Keratinocyte (primary cell): ENCODE measurements around the gene SLC22A3. TPM values are rescaled to one million over a fixed set of nuclear protein-coding genes. Genes with fewer than 3 reads are reported as not detected.

Experiments used
- DNase-seq: peaks from one replicate; pipeline ENCODE4 v3.0.0-alpha.2; 2011; ENCODE audit warnings: low read depth, missing footprints, low spot score
- FAIRE-seq: peaks from 2 replicates; lab custom pipeline; 2011; peaks lifted over from hg19 to GRCh38; lab: Jason Lieb, UNC
- H2AFZ ChIP-seq: 2 replicates; pipeline ENCODE4 v1.6.0; 2012; ENCODE audit warnings: low read length, control low read depth, inconsistent platforms; ENCODE audit not compliant: control insufficient read depth
- H3K27ac ChIP-seq: 2 replicates; pipeline ENCODE4 v1.5.1; 2011; ENCODE audit warnings: low read length; ENCODE audit not compliant: control insufficient read depth, insufficient read depth
- H3K27me3 ChIP-seq: 3 replicates; pipeline ENCODE4 v1.6.0; 2011; ENCODE audit warnings: low read length; ENCODE audit not compliant: control insufficient read depth, insufficient read depth; ENCODE audit errors: extremely low read depth
- H3K36me3 ChIP-seq, 2 experiments: 2 replicates in 1 of 2; 3 replicates in 1 of 2; pipeline ENCODE4 v1.5.1; 2011; ENCODE audit warnings: low read length in 2 of 2, mild to moderate bottlenecking in 1 of 2; ENCODE audit not compliant: control insufficient read depth in 2 of 2, insufficient read depth in 2 of 2; ENCODE audit errors: extremely low read depth in 1 of 2
- H3K4me1 ChIP-seq: 3 replicates; pipeline ENCODE4 v1.5.1; 2011; ENCODE audit warnings: low read length; ENCODE audit not compliant: control insufficient read depth, insufficient read depth; ENCODE audit errors: extremely low read depth
- H3K4me2 ChIP-seq: 3 replicates; pipeline ENCODE4 v1.6.0; 2011; ENCODE audit warnings: low read depth, low read length; ENCODE audit not compliant: control insufficient read depth, insufficient read depth; ENCODE audit errors: extremely low read depth
- H3K4me3 ChIP-seq, 3 experiments: fragments of 200-600 bp in 1 of 3; sonication (generic) in 1 of 3; 2 replicates in 2 of 3; 3 replicates in 1 of 3; pipeline ENCODE4 v1.5.1; 2011 to 2016; ENCODE audit warnings: low read length in 3 of 3, mild to moderate bottlenecking in 3 of 3, control low read depth in 2 of 3, inconsistent platforms in 1 of 3, low read depth in 1 of 3, mixed read lengths in 1 of 3, mixed run types in 1 of 3, moderate library complexity in 1 of 3; ENCODE audit not compliant: control insufficient read depth in 2 of 3, insufficient read depth in 2 of 3; ENCODE audit errors: extremely low read depth in 1 of 3
- H3K79me2 ChIP-seq: 2 replicates; pipeline ENCODE4 v1.6.0; 2012; ENCODE audit warnings: low read length; ENCODE audit not compliant: control insufficient read depth, insufficient read depth
- H3K9ac ChIP-seq: 3 replicates; pipeline ENCODE4 v1.6.0; 2011; ENCODE audit warnings: low read length; ENCODE audit not compliant: control insufficient read depth, insufficient read depth; ENCODE audit errors: extremely low read depth
- H3K9me1 ChIP-seq: 3 replicates; pipeline ENCODE4 v1.6.0; 2011; ENCODE audit warnings: low read length; ENCODE audit not compliant: control insufficient read depth, insufficient read depth; ENCODE audit errors: extremely low read depth
- H3K9me3 ChIP-seq: 2 replicates; pipeline ENCODE4 v1.5.1; 2012; ENCODE audit warnings: low read depth, low read length; ENCODE audit not compliant: control insufficient read depth
- H4K20me1 ChIP-seq: 3 replicates; pipeline ENCODE4 v1.6.0; 2011; ENCODE audit warnings: low read length; ENCODE audit not compliant: control insufficient read depth, insufficient read depth; ENCODE audit errors: extremely low read depth
- EZH2 ChIP-seq: IDR thresholded peaks from one replicate; pipeline ENCODE4 v1.6.1; 2012; ENCODE audit warnings: inconsistent platforms, mild to moderate bottlenecking, low read length, moderate library complexity
- dilution Hi-C: fragments of 300-500 bp; cut with MboI; formaldehyde crosslinking; loops from one replicate; pipeline ENCODE4 v1.7.0; 2020; ENCODE audit warnings: low sequenced_read_pairs; ENCODE audit not compliant: extremely low pct_ligation_motif_present
- polyA plus RNA-seq, 5 experiments: library from polyadenylated mRNA; depleted of rRNA in 3 of 5; stranded (reverse) in 3 of 5; stranded (forward) in 1 of 5; unstranded in 1 of 5; fragments of >200 nt; gene quantifications; 1 replicate in 1 of 5; 2 replicates in 3 of 5; 3 replicates in 1 of 5; pipeline versions ENCODE4 v1.2.1 to v1.2.3, GENCODE V29; 2011 to 2012; ENCODE audit warnings: missing spikeins in 2 of 5, low read depth in 1 of 5, low replicate concordance in 1 of 5
- TF ChIP-seq, protein P1 (sequence below), 3 experiments: IDR thresholded peaks in 1 of 3; conservative IDR thresholded peaks in 1 of 3; optimal IDR thresholded peaks in 1 of 3; 2 replicates in 2 of 3; 3 replicates in 1 of 3; pipeline versions ENCODE3 to v1.5.1; 2011; ENCODE audit warnings: low read length in 3 of 3, mild to moderate bottlenecking in 3 of 3, moderate library complexity in 2 of 3, control low read depth in 1 of 3, inconsistent platforms in 1 of 3; ENCODE audit not compliant: insufficient read depth in 2 of 3; ENCODE audit errors: extremely low read depth in 1 of 3

The SLC22A3 gene
- polyA plus RNA-seq, 1 donor (not counting 4 experiments of a cell fraction or from before 2014, with no cell fraction given): 1.8 TPM

DNA sequence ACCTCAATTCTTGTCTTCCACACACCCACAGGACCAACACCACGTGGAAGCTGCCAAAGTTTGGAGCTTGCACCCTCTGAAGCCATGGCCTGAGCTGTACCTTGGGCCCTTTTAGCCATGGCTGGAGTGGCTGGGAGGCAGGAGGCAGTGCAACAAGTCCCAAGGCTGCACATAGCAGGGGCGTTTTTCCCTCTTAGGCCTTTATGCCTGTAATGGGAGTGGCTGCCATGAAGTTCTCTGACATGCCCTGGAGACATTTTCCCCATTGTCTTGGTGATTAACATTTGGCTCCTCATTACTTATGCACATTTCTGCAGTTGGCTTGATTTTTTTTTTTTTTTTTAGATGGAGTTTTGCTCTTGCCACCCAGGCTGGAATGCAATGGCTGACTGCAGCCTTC, 44.4 kb upstream of the SLC22A3 start:
- H3K9me1 ChIP-seq: no peaks in the 10 kb centered on the region
- no peaks in the 10 kb centered on the region for H3K36me3 ChIP-seq
- no peak overlapping the region for H3K9ac ChIP-seq
- dilution Hi-C loops: no loop called here
- DNase-seq: no peak
- H3K27me3 ChIP-seq: no peaks in the 10 kb centered on the region
- no peak overlapping the region for H2AFZ ChIP-seq
- H3K79me2 ChIP-seq: no peaks in the 10 kb centered on the region
- no peak for TF ChIP-seq EZH2
- TF ChIP-seq, protein P1, sequence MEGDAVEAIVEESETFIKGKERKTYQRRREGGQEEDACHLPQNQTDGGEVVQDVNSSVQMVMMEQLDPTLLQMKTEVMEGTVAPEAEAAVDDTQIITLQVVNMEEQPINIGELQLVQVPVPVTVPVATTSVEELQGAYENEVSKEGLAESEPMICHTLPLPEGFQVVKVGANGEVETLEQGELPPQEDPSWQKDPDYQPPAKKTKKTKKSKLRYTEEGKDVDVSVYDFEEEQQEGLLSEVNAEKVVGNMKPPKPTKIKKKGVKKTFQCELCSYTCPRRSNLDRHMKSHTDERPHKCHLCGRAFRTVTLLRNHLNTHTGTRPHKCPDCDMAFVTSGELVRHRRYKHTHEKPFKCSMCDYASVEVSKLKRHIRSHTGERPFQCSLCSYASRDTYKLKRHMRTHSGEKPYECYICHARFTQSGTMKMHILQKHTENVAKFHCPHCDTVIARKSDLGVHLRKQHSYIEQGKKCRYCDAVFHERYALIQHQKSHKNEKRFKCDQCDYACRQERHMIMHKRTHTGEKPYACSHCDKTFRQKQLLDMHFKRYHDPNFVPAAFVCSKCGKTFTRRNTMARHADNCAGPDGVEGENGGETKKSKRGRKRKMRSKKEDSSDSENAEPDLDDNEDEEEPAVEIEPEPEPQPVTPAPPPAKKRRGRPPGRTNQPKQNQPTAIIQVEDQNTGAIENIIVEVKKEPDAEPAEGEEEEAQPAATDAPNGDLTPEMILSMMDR (optimal IDR thresholded peaks at IDR 0.05 in 1 of 3, IDR thresholded peaks at IDR 0.05 in 1 of 3, conservative IDR thresholded peaks at IDR 0.05 in 1 of 3; ENCODE audit: extremely low read depth in 1 of 3, insufficient read depth in 2 of 3, low read length in 3 of 3): no peak
- H3K9me3 ChIP-seq: peaks cover 2% of the 10 kb centered on the region
- H3K4me1 ChIP-seq: peaks cover 18% of the 10 kb centered on the region
- H3K4me2 ChIP-seq: no peak overlapping the region
- no peak overlapping the region for H3K27ac ChIP-seq
- FAIRE-seq: no peak
- no peaks in the 10 kb centered on the region for H4K20me1 ChIP-seq
- no peak overlapping the region for H3K4me3 ChIP-seq

DNA sequence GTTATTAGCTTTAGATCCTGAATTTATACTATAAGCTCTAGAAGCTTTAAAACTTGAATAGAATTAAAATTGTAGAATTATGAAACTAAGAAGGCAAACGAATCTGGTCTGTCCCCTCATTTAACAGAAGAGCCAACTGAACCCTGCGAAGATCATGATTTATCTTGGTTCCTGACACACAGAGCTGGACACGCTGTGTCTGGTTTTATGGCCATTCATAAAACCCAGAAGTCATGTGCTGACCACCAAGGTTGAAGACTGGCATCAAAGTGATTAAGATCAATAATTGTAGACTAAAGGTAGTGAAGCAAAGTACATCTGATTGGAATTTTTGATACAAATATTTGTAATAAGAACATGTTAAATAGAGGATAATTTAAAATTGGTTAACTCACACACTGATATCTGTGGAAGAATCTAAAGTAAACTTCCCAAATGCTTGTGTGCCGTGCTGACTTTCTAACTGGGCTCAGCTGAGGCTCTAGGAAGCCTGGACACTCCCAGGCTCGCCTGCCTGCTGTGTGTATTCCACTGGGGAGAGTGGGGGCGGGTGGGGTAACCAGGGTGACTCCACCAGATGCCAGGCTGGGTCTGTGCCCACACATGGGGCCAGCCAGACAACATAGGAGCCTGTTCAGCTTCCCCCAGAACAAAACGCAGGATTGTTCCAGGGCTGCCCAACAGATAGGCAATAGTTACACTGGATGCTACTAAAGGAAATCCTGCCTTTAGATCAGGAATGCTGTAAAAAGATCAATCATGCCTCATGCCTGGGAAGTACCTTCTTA, 42.1 kb upstream of the SLC22A3 start:
- no peaks in the 10 kb centered on the region for H3K27me3 ChIP-seq
- H3K36me3 ChIP-seq: no peaks in the 10 kb centered on the region
- H4K20me1 ChIP-seq: no peaks in the 10 kb centered on the region
- no peak overlapping the region for H3K27ac ChIP-seq
- no peak overlapping the region for H3K4me3 ChIP-seq
- no peak overlapping the region for H3K4me2 ChIP-seq
- TF ChIP-seq, protein P1 (optimal IDR thresholded peaks at IDR 0.05 in 1 of 3, IDR thresholded peaks at IDR 0.05 in 1 of 3, conservative IDR thresholded peaks at IDR 0.05 in 1 of 3; ENCODE audit: extremely low read depth in 1 of 3, insufficient read depth in 2 of 3, low read length in 3 of 3): no peak
- TF ChIP-seq EZH2: no peak
- FAIRE-seq (no peak), DNase-seq (no peak)
- H3K4me1 ChIP-seq: peaks cover 3% of the 10 kb centered on the region
- peaks cover 2% of the 10 kb centered on the region for H3K9me3 ChIP-seq
- dilution Hi-C loops: no loop called here
- H3K9ac ChIP-seq: no peak overlapping the region
- no peak overlapping the region for H2AFZ ChIP-seq
- no peaks in the 10 kb centered on the region for H3K9me1 ChIP-seq
- H3K79me2 ChIP-seq: no peaks in the 10 kb centered on the region
